Activated T-cell treated with anti-CD3 and anti-CD28 coated beads, Interleukin-2, amount 50 U/mL, for 1 hour (primary cell): ENCODE data around the gene MTNR1B.

Source experiments
- DNase-seq: peaks from one replicate; pipeline ENCODE4 v3.0.0-alpha.2; 2020

The MTNR1B gene

GRCh38 chr11:92978271-92979111 lies 9.0 kb downstream of the MTNR1B start:
- DNase-seq = no peak

GRCh38 chr11:92979176-92979575 lies 9.7 kb downstream of the MTNR1B start:
- no peak for DNase-seq

- no peak for DNase-seq
These were observed 10.9 kb downstream of the MTNR1B start for GRCh38 chr11:92980312-92980711.

GRCh38 chr11:92981508-92982043 lies 12.1 kb downstream of the MTNR1B start:
- DNase-seq = no peak

GRCh38 chr11:92986585-92986984 lies 17.1 kb downstream of the MTNR1B start:
- no peak for DNase-seq

- DNase-seq = no peak
These were observed 23.6 kb downstream of the MTNR1B start for GRCh38 chr11:92993004-92993403.

GRCh38 chr11:93000511-93001476 lies 31.3 kb downstream of the MTNR1B start:
- no peak for DNase-seq

- DNase-seq = no peak
These were observed 32.4 kb downstream of the MTNR1B start for GRCh38 chr11:93001806-93002205.

- DNase-seq = no peak
These were observed 32.9 kb downstream of the MTNR1B start for GRCh38 chr11:93002380-93002779.

- no peak for DNase-seq
These were observed 35.8 kb downstream of the MTNR1B start for GRCh38 chr11:93005239-93005638.

- no peak for DNase-seq
These were observed 44.2 kb downstream of the MTNR1B start for GRCh38 chr11:93013646-93014045.

GRCh38 chr11:93016595-93016994 lies 47.1 kb downstream of the MTNR1B start:
- no peak for DNase-seq

- no peak for DNase-seq
These were observed 48.6 kb downstream of the MTNR1B start for GRCh38 chr11:93017821-93018690.

GRCh38 chr11:93020248-93021046 lies 51.0 kb downstream of the MTNR1B start:
- DNase-seq = no peak

- DNase-seq = no peak
These were observed 54.9 kb downstream of the MTNR1B start for GRCh38 chr11:93024369-93024768.

GRCh38 chr11:93025558-93026255 lies 56.3 kb downstream of the MTNR1B start:
- DNase-seq = no peak

- no peak for DNase-seq
These were observed 59.6 kb downstream of the MTNR1B start for GRCh38 chr11:93028960-93029522.

- DNase-seq = no peak
These were observed 61.9 kb downstream of the MTNR1B start for GRCh38 chr11:93031386-93031785.
